GM12891 (cell line): Measurements from ENCODE around the gene G0S2.

Experiments
- POLR2A ChIP-seq: IDR thresholded peaks from 2 replicates; pipeline ENCODE4 v1.6.1; 2011; ENCODE audit warnings: low read depth, low read length, control low read depth
- POLR2AphosphoS5 ChIP-seq: IDR thresholded peaks from 2 replicates; pipeline ENCODE4 v1.6.1; 2011; ENCODE audit warnings: low read depth, low read length, control low read depth
- TAF1 ChIP-seq: IDR thresholded peaks from 2 replicates; pipeline ENCODE4 v1.6.1; 2011; ENCODE audit warnings: low read depth, low read length, control low read depth

DNA sequence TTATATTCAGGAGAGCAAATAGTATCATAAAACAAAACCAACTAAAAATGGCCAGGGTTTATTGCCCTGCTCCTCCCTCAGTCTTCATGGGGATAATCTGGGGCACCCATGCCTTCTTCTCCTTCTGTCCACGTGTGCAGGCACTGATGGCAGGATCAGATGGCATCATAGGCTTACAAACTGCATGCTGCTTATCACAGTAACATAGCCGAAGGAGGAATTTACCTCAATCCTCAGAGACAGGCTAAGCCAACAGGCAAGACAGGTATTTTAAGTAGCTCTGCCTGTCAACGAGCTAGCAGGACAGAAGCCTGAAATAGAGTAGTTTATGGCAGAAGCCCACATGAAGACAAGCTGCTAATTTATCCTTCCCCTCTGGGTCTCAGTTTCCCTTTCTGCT, 32.4 kb upstream of the G0S2 start:
- no peak for TF ChIP-seq POLR2A
- TF ChIP-seq TAF1 = no peak
- TF ChIP-seq POLR2AphosphoS5 = no peak
